NK-92 treated with Interleukin-12 subunit alpha and Interleukin-12 subunit beta, amount 100 ng/mL, for 24 hours (cell line): ENCODE results near the gene WDR5B.
"Not testable (repeated sequence)": the region's sequence is repeated elsewhere in the genome, so short reads cannot be mapped to it uniquely, and the experiment has no call there.

Experiments used
- DNase-seq: peaks from one replicate; lab custom pipeline; 2025; lab: John Stamatoyannopoulos, UW

WDR5B gene

GRCh38 chr3:122365582-122366378 is 50.1 kb downstream of the WDR5B start:
- DNase-seq, result not testable (repeated sequence)

GRCh38 chr3:122365073-122365472 is 50.8 kb downstream of the WDR5B start:
- no peak for DNase-seq

- DNase-seq, result no peak
Measured at GRCh38 chr3:122364490-122364889, 51.4 kb downstream of the WDR5B start.
